ENCODE measurements around the gene APOBEC3B. TPM values are rescaled to one million over a fixed set of nuclear protein-coding genes. Genes with fewer than 3 reads are reported as not detected.
"Not testable (repeated sequence)": the region's sequence is repeated elsewhere in the genome, so short reads cannot be mapped to it uniquely, and the experiment has no call there.

The APOBEC3B gene
- total and polyA plus RNA-seq, 9 of the 15 experiments (the other 6 are each of a cell fraction or from before 2014, with no cell fraction given), result 5.9 to 166 (median 43.2) TPM

DNA sequence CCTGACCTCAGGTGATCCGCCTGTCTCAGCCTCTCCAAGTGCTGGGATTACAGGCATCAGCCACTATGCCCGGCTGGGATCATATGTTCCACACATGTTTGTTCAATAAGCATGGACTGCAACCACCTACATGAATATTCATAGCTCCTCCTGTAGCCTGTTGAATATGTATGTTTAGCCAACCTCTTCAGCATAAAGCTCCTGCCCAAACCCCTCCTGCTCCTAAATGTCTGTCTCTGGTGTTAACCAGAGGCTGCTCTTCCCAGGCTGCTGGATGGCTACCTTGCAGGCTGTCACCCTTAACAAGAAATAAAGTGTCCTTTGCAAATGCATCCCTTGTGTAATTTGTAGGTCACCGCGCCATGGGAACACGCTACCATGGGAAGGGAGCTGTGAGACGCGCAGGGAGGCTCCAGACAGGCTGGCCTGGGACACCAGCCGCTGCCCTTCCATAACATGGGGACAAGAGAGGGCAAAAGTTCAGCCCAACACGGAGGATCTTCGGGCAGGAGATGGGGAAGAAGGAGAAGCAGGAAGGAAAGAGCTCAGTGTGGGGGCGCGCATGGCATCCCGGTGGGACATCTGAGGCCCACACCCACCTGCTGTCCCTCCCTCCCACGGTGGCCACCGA lies 38.0 kb downstream of the APOBEC3B start:
- DNase-seq (ENCODE audit: extremely low read depth in 1 of 4, low spot score in 3 of 4); H4K20me1 ChIP-seq (replicated peaks; ENCODE audit: control insufficient read depth, insufficient read depth, low read length); H3K27me3 ChIP-seq (ENCODE audit: control insufficient read depth in 2 of 2, insufficient read depth in 2 of 2, low read length in 2 of 2); H2AFZ ChIP-seq (ENCODE audit: low read depth, low read length); intact Hi-C loops (cut with micrococcal nuclease); BruUV-seq (replicated peaks); H3K9me1 ChIP-seq (ENCODE audit: control insufficient read depth, insufficient read depth, low read length); H3K9me3 ChIP-seq (replicated peaks; ENCODE audit: control insufficient read depth, insufficient read depth, low read depth, low read length): not testable (repeated sequence)
- in situ Hi-C loops (cut with MboI), result loop anchor here (25.0 kb wide), 1 partner anchor 958 kb away; the partner anchor contains the start of gene PICK1
- Histone ChIP-seq H3K4me1 (replicated peaks in 1 of 2; ENCODE audit: control insufficient read depth in 2 of 2, insufficient read depth in 2 of 2, low read length in 2 of 2) (peaks cover 13 to 58% of the 10 kb centered on the region in 2 experiments; a peak in 4 of 5 replicates), H3K36me3 (ENCODE audit: control insufficient read depth, insufficient read depth, low read length) (peaks cover 34% of the 10 kb centered on the region), H3K79me2 (ENCODE audit: control insufficient read depth, insufficient read depth, low read length) (peaks cover 38% of the 10 kb centered on the region), H3K9ac (ENCODE audit: insufficient read depth in 1 of 2, low read depth in 2 of 2, low read length in 2 of 2) (peak overlapping the region in 1 of 2 experiments; percentile 76; a peak in 2 of 4 replicates), H3K4me3 (peak overlapping the region; percentile 10; the same call in 1 of the 2 replicates), H3K27ac (ENCODE audit: extremely low read depth, low read depth, low read length) (peak overlapping the region; percentile 33; the same call in 2 of the 3 replicates), H3K4me2 (ENCODE audit: insufficient read depth, low read length) (peak overlapping the region; percentile 49)
- CTCF ChIA-PET (ENCODE audit: low intra/inter-chr PET ratio), result interaction anchor here (0.6 kb wide), 1 partner anchor 148 kb away, joined by 4 read pairs; the partner anchor contains the start of gene CBX6
- FAIRE-seq, result peak; percentile 70
- peak; percentile 48 for ATAC-seq
- POLR2A ChIA-PET, result interaction anchor here (0.9 kb wide), 1 partner anchor 106 kb away, joined by 3 read pairs; no protein-coding TSS in a partner anchor
- 0 out of 2 replicates have a peak, but pooled peaks have one; percentile 30 for TF ChIP-seq ZNF263 (CRISPR knock-in tag; IDR thresholded peaks at IDR 0.05; ENCODE audit: borderline replicate concordance)
- 31% methylated on average over 14 of the region's 15 CpGs for WGBS (ENCODE audit: insufficient coverage, low coverage, missing lambda C conversion rate)

GRCh38 chr22:39021552-39022250 lies 39.6 kb downstream of the APOBEC3B start:
- intact Hi-C loops (cut with micrococcal nuclease), result no loop called here
- Histone ChIP-seq H3K36me3 (ENCODE audit: control insufficient read depth, insufficient read depth, low read length) (peaks cover 41% of the 10 kb centered on the region), H3K27ac (ENCODE audit: extremely low read depth, low read depth, low read length) (peak overlapping the region; percentile 79), H3K4me3 (peak overlapping the region; percentile 60), H3K9ac (ENCODE audit: insufficient read depth in 1 of 2, low read depth in 2 of 2, low read length in 2 of 2) (peak overlapping the region; percentile 73 to 92), H3K27me3 (ENCODE audit: control insufficient read depth in 2 of 2, insufficient read depth in 2 of 2, low read length in 2 of 2) (no peaks in the 10 kb centered on the region), H3K9me1 (ENCODE audit: control insufficient read depth, insufficient read depth, low read length) (no peaks in the 10 kb centered on the region), H2AFZ (ENCODE audit: low read depth, low read length) (no peak overlapping the region; the same call in 1 of the 2 replicates), H4K20me1 (replicated peaks; ENCODE audit: control insufficient read depth, insufficient read depth, low read length) (no peaks in the 10 kb centered on the region), H3K4me2 (ENCODE audit: insufficient read depth, low read length) (peak overlapping the region; percentile 86), H3K79me2 (ENCODE audit: control insufficient read depth, insufficient read depth, low read length) (peaks cover 25% of the 10 kb centered on the region), H3K9me3 (replicated peaks; ENCODE audit: control insufficient read depth, insufficient read depth, low read depth, low read length) (no peaks in the 10 kb centered on the region), H3K4me1 (replicated peaks in 1 of 2; ENCODE audit: control insufficient read depth in 2 of 2, insufficient read depth in 2 of 2, low read length in 2 of 2) (peaks cover 13 to 46% of the 10 kb centered on the region in 2 experiments; a peak in 4 of 5 replicates)
- ATAC-seq (no peak), FAIRE-seq (peak; percentile 42), DNase-seq (ENCODE audit: extremely low read depth in 1 of 4, low spot score in 3 of 4) (peak in 1 of 4 experiments; percentile 23)
- ChIA-PET POLR2A (no interaction called here), CTCF (ENCODE audit: low intra/inter-chr PET ratio) (no interaction called here)
- BruUV-seq (replicated peaks), result no TSS peak
- 5% methylated on average over 8 of the region's 9 CpGs for WGBS (ENCODE audit: insufficient coverage, low coverage, missing lambda C conversion rate)
- in situ Hi-C loops (cut with MboI), result loop anchor here (25.0 kb wide), 1 partner anchor 959 kb away; the partner anchor contains the start of gene PICK1
- peak in 1 of 2 experiments; percentile 10; a peak in 1 of 4 replicates for TF ChIP-seq KDM1A (IDR thresholded peaks at IDR 0.05)
- peak; percentile 29; the same call in 1 of the 2 replicates for TF ChIP-seq PHF8 (IDR thresholded peaks at IDR 0.05; ENCODE audit: borderline replicate concordance, low read length)
- TF ChIP-seq MEIS2 (IDR thresholded peaks at IDR 0.05; ENCODE audit: partially characterized antibody), result peak; percentile 53
- TF ChIP-seq SMARCC2 (IDR thresholded peaks at IDR 0.05; ENCODE audit: low read depth), result no peak
- TF ChIP-seq ESRRA (IDR thresholded peaks at IDR 0.05; ENCODE audit: borderline replicate concordance, low read depth), result peak; percentile 55; the same call in 1 of the 2 replicates
- peak; percentile 42; the same call in 1 of the 2 replicates for TF ChIP-seq MCM2 (IDR thresholded peaks at IDR 0.05; ENCODE audit: low read depth)
- TF ChIP-seq, protein P1, sequence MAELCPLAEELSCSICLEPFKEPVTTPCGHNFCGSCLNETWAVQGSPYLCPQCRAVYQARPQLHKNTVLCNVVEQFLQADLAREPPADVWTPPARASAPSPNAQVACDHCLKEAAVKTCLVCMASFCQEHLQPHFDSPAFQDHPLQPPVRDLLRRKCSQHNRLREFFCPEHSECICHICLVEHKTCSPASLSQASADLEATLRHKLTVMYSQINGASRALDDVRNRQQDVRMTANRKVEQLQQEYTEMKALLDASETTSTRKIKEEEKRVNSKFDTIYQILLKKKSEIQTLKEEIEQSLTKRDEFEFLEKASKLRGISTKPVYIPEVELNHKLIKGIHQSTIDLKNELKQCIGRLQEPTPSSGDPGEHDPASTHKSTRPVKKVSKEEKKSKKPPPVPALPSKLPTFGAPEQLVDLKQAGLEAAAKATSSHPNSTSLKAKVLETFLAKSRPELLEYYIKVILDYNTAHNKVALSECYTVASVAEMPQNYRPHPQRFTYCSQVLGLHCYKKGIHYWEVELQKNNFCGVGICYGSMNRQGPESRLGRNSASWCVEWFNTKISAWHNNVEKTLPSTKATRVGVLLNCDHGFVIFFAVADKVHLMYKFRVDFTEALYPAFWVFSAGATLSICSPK (IDR thresholded peaks at IDR 0.05; ENCODE audit: borderline replicate concordance), result no peak
- TF ChIP-seq ZNF263 (CRISPR knock-in tag; IDR thresholded peaks at IDR 0.05; ENCODE audit: borderline replicate concordance), result peak; percentile 100

Measured in K562 (cell line).